ENCODE measurements around the gene EPHX1.

- no peak for TF ChIP-seq POLR2A (IDR thresholded peaks at IDR 0.05)
- TF ChIP-seq CTCF (IDR thresholded peaks at IDR 0.05): no peak
Measured at GRCh38 chr1:225818229-225818628, 8.3 kb downstream of the EPHX1 start.
